ENCODE measurements around the gene RARA. TPM values are rescaled to one million over a fixed set of nuclear protein-coding genes. Genes with fewer than 3 reads are reported as not detected.

The RARA gene
- total RNA-seq, 1 donor from 2014 or later: 72.5 TPM

- H3K4me1 Mint-ChIP-seq: peaks cover 78% of the 10 kb centered on the region
- ChIA-PET CTCF (interaction anchor here (0.8 to 3.6 kb wide), 7 partner anchors 8 to 37 kb away, joined by 3 to 17 read pairs (median 5); no protein-coding TSS in a partner anchor), POLR2A (interaction anchor here (0.6 to 9.6 kb wide), 17 partner anchors 8 to 562 kb away, joined by 3 to 154 read pairs (median 5); partner anchors contain the start of gene RARA)
- TF ChIP-seq CTCF (IDR thresholded peaks at IDR 0.05): no peak
- no peaks in the 10 kb centered on the region for H3K9me3 Mint-ChIP-seq
- ATAC-seq (ENCODE audit: low read depth) (no peak), DNase-seq (no peak)
- H3K4me3 Mint-ChIP-seq: peak overlapping the region; percentile 93
- H3K27me3 Mint-ChIP-seq: no peaks in the 10 kb centered on the region
- peak overlapping the region; percentile 98 for H3K27ac Mint-ChIP-seq
- peaks cover 14% of the 10 kb centered on the region for H3K36me3 Mint-ChIP-seq (ENCODE audit: low read depth)
- intact Hi-C loops (cut with micrococcal nuclease): no loop called here
Observed at GRCh38 chr17:40317345-40317873, 8.4 kb downstream of the RARA start.

GRCh38 chr17:40317880-40318829, 9.2 kb downstream of the RARA start:
- POLR2A ChIA-PET: interaction anchor here (0.6 to 9.6 kb wide), 19 partner anchors 7 to 1361 kb away, joined by 3 to 154 read pairs (median 4); partner anchors contain the start of genes CCR7 and RARA
- peaks cover 85% of the 10 kb centered on the region for H3K4me1 Mint-ChIP-seq

GRCh38 chr17:40318830-40319391, 9.9 kb downstream of the RARA start:
- H3K27ac Mint-ChIP-seq: peak overlapping the region; percentile 98
- ChIA-PET POLR2A (interaction anchor here (0.7 to 5.3 kb wide), 10 partner anchors 9 to 1360 kb away, joined by 3 to 81 read pairs (median 4); partner anchors contain the start of gene CCR7), CTCF (interaction anchor here (1.1 to 3.6 kb wide), 6 partner anchors 9 to 36 kb away, joined by 3 to 17 read pairs (median 6); partner anchors contain the start of gene RARA)
- H3K27me3 Mint-ChIP-seq: no peaks in the 10 kb centered on the region
- peak overlapping the region; percentile 93 for H3K4me3 Mint-ChIP-seq
- ATAC-seq (ENCODE audit: low read depth) (no peak), DNase-seq (no peak)
- peaks cover 17% of the 10 kb centered on the region for H3K36me3 Mint-ChIP-seq (ENCODE audit: low read depth)
- intact Hi-C loops (cut with micrococcal nuclease): loop anchor here (1.0 kb wide), 2 partner anchors 10 to 32 kb away; partner anchors contain the start of genes CDC6 and RARA
- TF ChIP-seq CTCF (IDR thresholded peaks at IDR 0.05): no peak
- H3K9me3 Mint-ChIP-seq: no peaks in the 10 kb centered on the region
- peaks cover 86% of the 10 kb centered on the region for H3K4me1 Mint-ChIP-seq

More at GRCh38 chr17:40317880-40318829, 9.2 kb downstream of the RARA start:
- no peak for TF ChIP-seq CTCF (IDR thresholded peaks at IDR 0.05)
- CTCF ChIA-PET: interaction anchor here (1.0 to 3.6 kb wide), 8 partner anchors 9 to 37 kb away, joined by 3 to 17 read pairs (median 6); partner anchors contain the start of gene RARA
- peak; percentile 65 for ATAC-seq (ENCODE audit: low read depth)
- peaks cover 17% of the 10 kb centered on the region for H3K36me3 Mint-ChIP-seq (ENCODE audit: low read depth)
- peak overlapping the region; percentile 98 for H3K27ac Mint-ChIP-seq
- H3K9me3 Mint-ChIP-seq: no peaks in the 10 kb centered on the region
- DNase-seq: peak; percentile 88
- intact Hi-C loops (cut with micrococcal nuclease): loop anchor here (1.0 kb wide), 2 partner anchors 9 to 31 kb away; partner anchors contain the start of genes CDC6 and RARA
- peak overlapping the region; percentile 93 for H3K4me3 Mint-ChIP-seq
- H3K27me3 Mint-ChIP-seq: no peaks in the 10 kb centered on the region

- Mint-ChIP-seq H3K27me3 (no peaks in the 10 kb centered on the region), H3K27ac (peak overlapping the region; percentile 98), H3K4me1 (peaks cover 87% of the 10 kb centered on the region), H3K4me3 (peak overlapping the region; percentile 93), H3K36me3 (ENCODE audit: low read depth) (peaks cover 17% of the 10 kb centered on the region), H3K9me3 (no peaks in the 10 kb centered on the region)
- no peak for TF ChIP-seq CTCF (IDR thresholded peaks at IDR 0.05)
- CTCF ChIA-PET: interaction anchor here (1.2 to 3.6 kb wide), 5 partner anchors 10 to 35 kb away, joined by 3 to 17 read pairs (median 6); partner anchors contain the start of gene RARA
- POLR2A ChIA-PET: interaction anchor here (0.5 to 5.3 kb wide), 13 partner anchors 8 to 1370 kb away, joined by 3 to 81 read pairs (median 4); no protein-coding TSS in a partner anchor
- intact Hi-C loops (cut with micrococcal nuclease): loop anchor here (10.0 kb wide), 1 partner anchor 565 kb away; no protein-coding TSS in a partner anchor
- DNase-seq (no peak), ATAC-seq (ENCODE audit: low read depth) (no peak)
Observed at GRCh38 chr17:40319651-40320540, 10.9 kb downstream of the RARA start.
